ENCODE results near the gene LRRC7. TPM values are rescaled to one million over a fixed set of nuclear protein-coding genes. Genes with fewer than 3 reads are reported as not detected.

Gene LRRC7
- total RNA-seq (2021; fragmentation: NEBNext Ultra II Directional; extraction: Animal tissue kit (Norgen Biotek cat#: 25700)): under 1 TPM; 0.09 to 0.33 (median 0.23) TPM
- long read RNA-seq, partial matches to known transcripts: 0 of 1 reads
- long read RNA-seq, other reads (novel, unspliced or antisense): 0 of 1 reads

- Mint-ChIP-seq H3K27ac (no peak within 1 kb of the TSS), H3K9me3 (peaks cover 8% of the 10 kb centered on the region), H3K4me3 (peak within 1 kb of the TSS; percentile 57), H3K4me1 (ENCODE audit: low read depth) (peaks cover 6% of the 10 kb centered on the region; the same call in 1 of the 2 replicates), H3K36me3 (ENCODE audit: low read depth) (no peaks in the 10 kb centered on the region), H3K27me3 (ENCODE audit: insufficient read depth) (peaks cover 8% of the 10 kb centered on the region)
- TF ChIP-seq CTCF (IDR thresholded peaks at IDR 0.05): no peak
- DNase-seq: no peak
These were observed at the start of gene LRRC7 for GRCh38 chr1:69567652-69568420. Gene LRRC7, plus strand, starts transcription at chr1:69567922. Its CDS starts 718 bp downstream, at chr1:69568640.

GRCh38 chr1:69519006-69519405 is 48.7 kb upstream of the LRRC7 start:
- Mint-ChIP-seq H3K27me3 (ENCODE audit: insufficient read depth) (no peaks in the 10 kb centered on the region; the same call in 1 of the 2 replicates), H3K9me3 (peaks cover 25% of the 10 kb centered on the region), H3K4me1 (ENCODE audit: low read depth) (no peaks in the 10 kb centered on the region), H3K4me3 (no peak overlapping the region), H3K36me3 (ENCODE audit: low read depth) (no peaks in the 10 kb centered on the region), H3K27ac (no peak overlapping the region)
- no peak for DNase-seq
- no peak for TF ChIP-seq CTCF (IDR thresholded peaks at IDR 0.05)

- no peaks in the 10 kb centered on the region for H3K4me1 Mint-ChIP-seq (ENCODE audit: low read depth)
- H3K36me3 Mint-ChIP-seq (ENCODE audit: low read depth): no peaks in the 10 kb centered on the region
- H3K4me3 Mint-ChIP-seq: no peak overlapping the region
- no peak for DNase-seq
- no peak for TF ChIP-seq CTCF (IDR thresholded peaks at IDR 0.05)
- peaks cover 27% of the 10 kb centered on the region for H3K9me3 Mint-ChIP-seq
- no peak overlapping the region for H3K27ac Mint-ChIP-seq
- H3K27me3 Mint-ChIP-seq (ENCODE audit: insufficient read depth): no peaks in the 10 kb centered on the region; the same call in 1 of the 2 replicates
These were observed 47.4 kb upstream of the LRRC7 start for GRCh38 chr1:69520326-69520725.

GRCh38 chr1:69523032-69523431 is 44.7 kb upstream of the LRRC7 start:
- no peak overlapping the region for H3K27ac Mint-ChIP-seq
- no peaks in the 10 kb centered on the region for H3K36me3 Mint-ChIP-seq (ENCODE audit: low read depth)
- DNase-seq: peak; percentile 4
- no peaks in the 10 kb centered on the region for H3K4me1 Mint-ChIP-seq (ENCODE audit: low read depth)
- no peaks in the 10 kb centered on the region; the same call in none of the 2 replicates for H3K27me3 Mint-ChIP-seq (ENCODE audit: insufficient read depth)
- H3K9me3 Mint-ChIP-seq: peaks cover 26% of the 10 kb centered on the region
- no peak overlapping the region for H3K4me3 Mint-ChIP-seq
- TF ChIP-seq CTCF (IDR thresholded peaks at IDR 0.05): no peak

- Mint-ChIP-seq H3K4me3 (no peak overlapping the region), H3K36me3 (ENCODE audit: low read depth) (no peaks in the 10 kb centered on the region), H3K27ac (no peak overlapping the region), H3K9me3 (peaks cover 29% of the 10 kb centered on the region), H3K27me3 (ENCODE audit: insufficient read depth) (no peaks in the 10 kb centered on the region; the same call in 1 of the 2 replicates), H3K4me1 (ENCODE audit: low read depth) (no peaks in the 10 kb centered on the region)
- no peak for DNase-seq
- no peak for TF ChIP-seq CTCF (IDR thresholded peaks at IDR 0.05)
These were observed 44.3 kb upstream of the LRRC7 start for GRCh38 chr1:69523461-69523860.
